Measurements from ENCODE around the gene SPATS1.
A peak's percentile ranks its signal among the peaks of the same experiment; 100 is the strongest.

Gene SPATS1

DNA sequence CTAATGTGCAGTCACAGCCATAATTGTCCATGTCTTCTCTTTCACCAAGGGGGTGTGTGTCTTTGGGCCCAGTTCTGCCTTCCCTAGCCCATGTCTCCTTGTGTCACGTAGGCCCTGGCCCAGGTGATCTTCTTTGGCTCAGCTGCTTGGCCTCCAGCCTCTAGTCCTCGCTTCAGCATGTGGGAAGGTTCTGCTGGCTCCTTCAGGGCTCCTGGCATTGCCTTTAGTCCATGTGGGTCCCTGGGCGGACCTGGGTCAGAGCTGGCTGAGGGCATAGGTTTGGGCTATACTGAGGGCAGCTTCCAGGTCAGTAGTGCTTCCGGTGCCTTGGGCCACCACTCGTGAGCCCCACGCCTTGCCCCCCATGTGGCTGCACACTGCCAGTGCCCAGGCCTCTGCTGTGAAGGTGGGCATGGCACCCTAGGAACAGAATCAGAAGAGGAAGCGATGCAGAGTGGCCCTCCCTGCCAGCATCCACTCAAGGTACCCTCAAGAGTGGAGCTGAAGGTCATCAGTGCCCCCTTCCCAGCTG is 42.1 kb upstream of the SPATS1 start:
- no peak for TF ChIP-seq Cebpa-rat (IDR thresholded peaks at IDR 0.05)
- Histone ChIP-seq H3K4me2 (no peak overlapping the region), H3K4me3 (no peak overlapping the region), H3K4me1 (peaks cover 0 to 17% (median 0%) of the 10 kb centered on the region in 10 experiments; a peak in 7 of 20 replicates), H3K27ac (no peak overlapping the region), H3K27me3 (peaks cover 36 to 52% (median 42%) of the 10 kb centered on the region in 11 experiments), H3K9me3 (replicated peaks in 1 of 11) (no peaks in the 10 kb centered on the region), H4K20me1 (peaks cover 0 to 91% (median 43%) of the 10 kb centered on the region in 11 experiments; a peak in 17 of 22 replicates), H3K9ac (no peak overlapping the region), H3K36me3 (peaks cover 53 to 72% (median 58%) of the 10 kb centered on the region in 11 experiments)

DNA sequence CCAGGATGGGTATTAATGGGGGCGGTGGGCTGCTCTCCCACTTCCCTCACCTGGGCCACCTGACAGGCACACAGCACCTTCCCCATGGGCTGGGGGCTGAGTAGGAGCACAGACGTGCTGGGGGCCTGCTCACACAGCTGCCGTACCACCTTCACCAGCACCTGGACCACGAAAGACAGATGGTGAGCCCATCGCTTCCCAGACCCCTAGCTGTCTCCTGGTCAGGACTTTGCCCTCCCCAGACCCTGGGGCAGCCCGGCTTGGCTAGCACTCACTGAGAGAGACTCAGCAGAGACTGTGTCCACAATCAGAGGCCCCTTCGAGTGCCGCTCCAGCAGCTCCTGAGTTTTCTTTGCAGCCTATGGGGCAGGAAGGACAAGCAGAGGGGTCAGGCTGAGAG is 41.3 kb upstream of the SPATS1 start:
- no peak for TF ChIP-seq Cebpa-rat (IDR thresholded peaks at IDR 0.05)
- peaks cover 0 to 17% (median 0%) of the 10 kb centered on the region in 10 experiments; a peak in 7 of 20 replicates for H3K4me1 ChIP-seq
- H3K9ac ChIP-seq = no peak overlapping the region
- no peak overlapping the region for H3K4me2 ChIP-seq
- H3K27ac ChIP-seq = no peak overlapping the region
- no peak overlapping the region for H3K4me3 ChIP-seq
- H3K9me3 ChIP-seq (replicated peaks in 1 of 11) = no peaks in the 10 kb centered on the region
- H3K36me3 ChIP-seq = peaks cover 61 to 79% (median 65%) of the 10 kb centered on the region in 11 experiments
- peaks cover 31 to 45% (median 36%) of the 10 kb centered on the region in 11 experiments for H3K27me3 ChIP-seq
- peaks cover 0 to 91% (median 41%) of the 10 kb centered on the region in 11 experiments; a peak in 17 of 22 replicates for H4K20me1 ChIP-seq

- Histone ChIP-seq H3K4me1 (peaks cover 0 to 17% (median 0%) of the 10 kb centered on the region in 10 experiments; a peak in 7 of 20 replicates), H3K9ac (peak overlapping the region in 1 of 11 experiments; percentile 15; a peak in 1 of 22 replicates), H3K9me3 (replicated peaks in 1 of 11) (no peaks in the 10 kb centered on the region), H4K20me1 (peaks cover 0 to 88% (median 35%) of the 10 kb centered on the region in 11 experiments; a peak in 17 of 22 replicates), H3K4me2 (peak overlapping the region in 3 of 11 experiments; percentile 11 to 24 (median 24); a peak in 5 of 22 replicates), H3K4me3 (no peak overlapping the region), H3K27ac (no peak overlapping the region), H3K27me3 (peaks cover 22 to 36% (median 27%) of the 10 kb centered on the region in 11 experiments), H3K36me3 (peaks cover 69 to 88% (median 74%) of the 10 kb centered on the region in 11 experiments)
- TF ChIP-seq Cebpa-rat (IDR thresholded peaks at IDR 0.05) = no peak
Measured at GRCh38 chr6:44301782-44302564, 40.5 kb upstream of the SPATS1 start.

DNA sequence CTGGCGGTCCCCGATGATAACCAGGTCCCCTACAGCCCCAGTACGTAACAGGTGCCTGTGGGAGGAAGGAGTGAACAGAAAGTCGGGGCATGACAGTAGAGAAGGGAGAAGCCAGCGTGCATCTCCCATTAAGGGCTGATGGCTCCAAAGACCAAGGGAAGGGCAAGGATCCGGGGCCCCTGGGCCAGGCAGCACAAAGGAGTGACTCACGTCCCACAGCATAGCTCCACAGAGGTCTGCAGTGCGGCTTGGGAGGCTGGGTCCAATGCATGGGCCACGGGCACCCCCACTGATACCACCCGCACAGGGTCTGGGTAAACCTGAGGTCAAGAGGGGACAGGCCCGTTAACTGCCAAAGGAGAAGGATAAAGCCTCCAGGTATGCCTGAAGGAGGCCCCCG is 39.6 kb upstream of the SPATS1 start:
- peak overlapping the region in 1 of 11 experiments; percentile 15; a peak in 1 of 22 replicates for H3K9ac ChIP-seq
- peaks cover 0 to 17% (median 0%) of the 10 kb centered on the region in 10 experiments; a peak in 7 of 20 replicates for H3K4me1 ChIP-seq
- TF ChIP-seq Cebpa-rat (IDR thresholded peaks at IDR 0.05) = no peak
- H3K27ac ChIP-seq = no peak overlapping the region
- H3K4me2 ChIP-seq = peak overlapping the region in 1 of 11 experiments; percentile 24; a peak in 2 of 22 replicates
- H4K20me1 ChIP-seq = peaks cover 0 to 80% (median 26%) of the 10 kb centered on the region in 11 experiments; a peak in 16 of 22 replicates
- H3K9me3 ChIP-seq (replicated peaks in 1 of 11) = no peaks in the 10 kb centered on the region
- H3K36me3 ChIP-seq = peaks cover 78 to 97% (median 82%) of the 10 kb centered on the region in 11 experiments
- H3K27me3 ChIP-seq = peaks cover 14 to 27% (median 18%) of the 10 kb centered on the region in 11 experiments
- H3K4me3 ChIP-seq = no peak overlapping the region

DNA sequence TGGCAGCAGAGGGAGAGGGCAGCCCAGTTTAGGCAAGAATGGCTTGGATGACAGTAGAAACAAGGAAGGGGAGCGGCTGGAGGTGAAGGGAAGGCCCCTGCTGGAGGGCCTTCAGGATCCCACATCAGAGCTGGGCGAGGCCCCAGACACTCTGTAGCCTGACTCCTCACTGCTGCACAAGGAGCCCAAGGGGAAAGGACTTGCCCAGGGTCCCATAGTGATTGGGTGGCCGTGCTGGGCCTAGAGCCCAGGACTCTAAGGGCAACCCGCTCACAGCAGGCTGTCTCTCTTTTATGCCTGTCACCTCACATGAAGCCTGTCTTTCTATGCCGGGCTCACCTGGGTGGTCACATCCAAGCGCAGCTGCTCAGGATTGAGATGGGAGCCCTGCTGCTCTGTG is 38.6 kb upstream of the SPATS1 start:
- Histone ChIP-seq H4K20me1 (peaks cover 0 to 70% (median 17%) of the 10 kb centered on the region in 11 experiments; a peak in 16 of 22 replicates), H3K4me2 (no peak overlapping the region), H3K4me3 (no peak overlapping the region), H3K27me3 (peaks cover 4 to 17% (median 8%) of the 10 kb centered on the region in 11 experiments), H3K36me3 (peaks cover 88 to 100% (median 92%) of the 10 kb centered on the region in 11 experiments), H3K9me3 (replicated peaks in 1 of 11) (no peaks in the 10 kb centered on the region), H3K27ac (no peak overlapping the region), H3K9ac (no peak overlapping the region), H3K4me1 (peaks cover 0 to 17% (median 0%) of the 10 kb centered on the region in 10 experiments; a peak in 7 of 20 replicates)
- no peak for TF ChIP-seq Cebpa-rat (IDR thresholded peaks at IDR 0.05)

GRCh38 chr6:44304282-44305199 is 37.9 kb upstream of the SPATS1 start:
- peaks cover 88 to 100% (median 97%) of the 10 kb centered on the region in 11 experiments for H3K36me3 ChIP-seq
- no peak for TF ChIP-seq Cebpa-rat (IDR thresholded peaks at IDR 0.05)
- H3K4me2 ChIP-seq = no peak overlapping the region
- peaks cover 0 to 17% (median 0%) of the 10 kb centered on the region in 10 experiments; a peak in 7 of 20 replicates for H3K4me1 ChIP-seq
- H4K20me1 ChIP-seq = peaks cover 0 to 63% (median 10%) of the 10 kb centered on the region in 11 experiments; a peak in 12 of 22 replicates
- H3K27ac ChIP-seq = peak overlapping the region in 4 of 11 experiments; percentile 9 to 63 (median 33); a peak in 6 of 22 replicates
- peaks cover 0 to 10% (median 1%) of the 10 kb centered on the region in 11 experiments; a peak in 14 of 22 replicates for H3K27me3 ChIP-seq
- H3K9ac ChIP-seq = no peak overlapping the region
- H3K9me3 ChIP-seq (replicated peaks in 1 of 11) = no peaks in the 10 kb centered on the region
- no peak overlapping the region for H3K4me3 ChIP-seq

- H3K9ac ChIP-seq = no peak overlapping the region
Measured at GRCh38 chr6:44305200-44305725, 37.2 kb upstream of the SPATS1 start.

GRCh38 chr6:44306710-44307109 is 35.7 kb upstream of the SPATS1 start:
- peaks cover 0 to 41% (median 10%) of the 10 kb centered on the region in 11 experiments; a peak in 9 of 22 replicates for H4K20me1 ChIP-seq
- H3K27me3 ChIP-seq = no peaks in the 10 kb centered on the region
- H3K4me2 ChIP-seq = no peak overlapping the region
- no peak overlapping the region for H3K27ac ChIP-seq
- peaks cover under 1 to 17% (median 5%) of the 10 kb centered on the region in 10 experiments; a peak in 19 of 20 replicates for H3K4me1 ChIP-seq
- H3K9ac ChIP-seq = 0 out of 22 replicates have a peak overlapping the region, but pooled peaks of 1 of the 11 experiments have one; percentile 11
- TF ChIP-seq Cebpa-rat (IDR thresholded peaks at IDR 0.05) = no peak
- H3K4me3 ChIP-seq = no peak overlapping the region
- H3K36me3 ChIP-seq = peaks cover 95 to 100% (median 100%) of the 10 kb centered on the region in 11 experiments
- H3K9me3 ChIP-seq (replicated peaks in 1 of 11) = no peaks in the 10 kb centered on the region

More at GRCh38 chr6:44305200-44305725, 37.2 kb upstream of the SPATS1 start:
- no peaks in the 10 kb centered on the region for H3K9me3 ChIP-seq (replicated peaks in 1 of 11)
- H4K20me1 ChIP-seq = peaks cover 0 to 55% (median 10%) of the 10 kb centered on the region in 11 experiments; a peak in 10 of 22 replicates
- peaks cover 0 to 7% (median 0%) of the 10 kb centered on the region in 11 experiments; a peak in 1 of 22 replicates for H3K27me3 ChIP-seq
- peaks cover 90 to 100% (median 99%) of the 10 kb centered on the region in 11 experiments for H3K36me3 ChIP-seq
- peaks cover 0 to 17% (median 0%) of the 10 kb centered on the region in 10 experiments; a peak in 7 of 20 replicates for H3K4me1 ChIP-seq
- H3K4me2 ChIP-seq = no peak overlapping the region
- no peak overlapping the region for H3K4me3 ChIP-seq
- H3K27ac ChIP-seq = peak overlapping the region in 4 of 11 experiments; percentile 9 to 63 (median 33); a peak in 6 of 22 replicates
- TF ChIP-seq Cebpa-rat (IDR thresholded peaks at IDR 0.05) = no peak

All from BLaER1 treated with 17β-estradiol and CSF1 and Interleukin-3, amounts not matched to agents 10 nM and 100 nM (cell line).